DLD1 (cell line): ENCODE data around the gene CEL.
"Not testable (repeated sequence)": the region's sequence is repeated elsewhere in the genome, so short reads cannot be mapped to it uniquely, and the experiment has no call there.

ENCODE experiments used
- in situ Hi-C: cut with HindIII; loops from 2 replicates; pipeline ENCODE4 v1.10.0; 2017; ENCODE audit warnings: low sequenced_read_pairs

CEL gene

GRCh38 chr9:133061764-133062145 lies at the start of gene CEL:
Gene CEL, plus strand, starts transcription at chr9:133061981. Its CDS starts 22 bp downstream, at chr9:133062003.
- in situ Hi-C loops: not testable (repeated sequence)

- in situ Hi-C loops: no loop called here
Measured at GRCh38 chr9:133014696-133015095, 47.1 kb upstream of the CEL start.

- in situ Hi-C loops: loop anchor here (10.0 kb wide), 1 partner anchor 351 kb away; the partner anchor contains the start of genes STKLD1 and SURF4
Measured at GRCh38 chr9:133023117-133023890, 38.5 kb upstream of the CEL start.

GRCh38 chr9:133026426-133026825 lies 35.4 kb upstream of the CEL start:
- in situ Hi-C loops: loop anchor here (10.0 kb wide), 1 partner anchor 348 kb away; the partner anchor contains the start of genes STKLD1 and SURF4

- in situ Hi-C loops: loop anchor here (10.0 kb wide), 1 partner anchor 348 kb away; the partner anchor contains the start of genes STKLD1 and SURF4
Measured at GRCh38 chr9:133027134-133027533, 34.6 kb upstream of the CEL start.

- in situ Hi-C loops: loop anchor here (10.0 kb wide), 1 partner anchor 347 kb away; the partner anchor contains the start of genes STKLD1 and SURF4
Measured at GRCh38 chr9:133028221-133028620, 33.6 kb upstream of the CEL start.

GRCh38 chr9:133029994-133030316 lies 31.8 kb upstream of the CEL start:
- in situ Hi-C loops: loop anchor here (10.0 kb wide), 1 partner anchor 345 kb away; the partner anchor contains the start of genes STKLD1 and SURF4

GRCh38 chr9:133030317-133031129 lies 31.3 kb upstream of the CEL start, which contains the start of gene GTF3C5:
Gene GTF3C5, plus strand, starts transcription at chr9:133030997. Its CDS starts 15 bp downstream, at chr9:133031012.
- in situ Hi-C loops: no loop called here

GRCh38 chr9:133031130-133031422 lies 30.7 kb upstream of the CEL start:
- in situ Hi-C loops: no loop called here

GRCh38 chr9:133031496-133031911 lies 30.3 kb upstream of the CEL start:
- in situ Hi-C loops: no loop called here

GRCh38 chr9:133032171-133032570 lies 29.6 kb upstream of the CEL start:
- in situ Hi-C loops: no loop called here

GRCh38 chr9:133035669-133036068 lies 26.1 kb upstream of the CEL start:
- in situ Hi-C loops: no loop called here

GRCh38 chr9:133037775-133038515 lies 23.8 kb upstream of the CEL start:
- in situ Hi-C loops: no loop called here

- in situ Hi-C loops: not testable (repeated sequence)
Measured at GRCh38 chr9:133040892-133041479, 20.8 kb upstream of the CEL start.

- in situ Hi-C loops: no loop called here
Measured at GRCh38 chr9:133041958-133042357, 19.8 kb upstream of the CEL start.

- in situ Hi-C loops: no loop called here
Measured at GRCh38 chr9:133042676-133043075, 19.1 kb upstream of the CEL start.

- in situ Hi-C loops: no loop called here
Measured at GRCh38 chr9:133043449-133044035, 18.2 kb upstream of the CEL start.

GRCh38 chr9:133044125-133044524 lies 17.7 kb upstream of the CEL start:
- in situ Hi-C loops: no loop called here

GRCh38 chr9:133044661-133045060 lies 17.1 kb upstream of the CEL start:
- in situ Hi-C loops: no loop called here

GRCh38 chr9:133045132-133045531 lies 16.6 kb upstream of the CEL start:
- in situ Hi-C loops: no loop called here
